IMR-90 (cell line): ENCODE measurements around the gene ADAMTS12.
A peak's percentile ranks its signal among the peaks of the same experiment; 100 is the strongest.

ENCODE experiments used
- MAFK ChIP-seq: IDR thresholded peaks from 2 replicates; pipeline ENCODE4 v1.6.1; 2012; ENCODE audit warnings: low read depth, low read length, improper control_type of control experiment
- MXI1 ChIP-seq: IDR thresholded peaks from 2 replicates; pipeline ENCODE4 v1.6.1; 2012; ENCODE audit warnings: low read depth, mild to moderate bottlenecking, low read length, moderate library complexity, borderline replicate concordance
- POLR2A ChIP-seq: IDR thresholded peaks from 2 replicates; pipeline ENCODE4 v1.6.1; 2012; ENCODE audit warnings: mild to moderate bottlenecking, low read depth, low read length
- RCOR1 ChIP-seq: IDR thresholded peaks from 2 replicates; pipeline ENCODE4 v1.6.1; 2012; ENCODE audit warnings: mild to moderate bottlenecking, low read length, improper control_type of control experiment; ENCODE audit not compliant: insufficient replicate concordance
- TF ChIP-seq, protein P1 (sequence below): conservative IDR thresholded peaks from 2 replicates; pipeline ENCODE4 v1.5.1; 2012; ENCODE audit warnings: mild to moderate bottlenecking, low read depth, low read length, improper control_type of control experiment
- TF ChIP-seq, protein P2 (sequence below): fragments of 150-350 bp; IDR thresholded peaks from 2 replicates; pipeline ENCODE4 v1.6.1; 2016; ENCODE audit warnings: low read depth, mild to moderate bottlenecking, low read length, moderate library complexity, borderline replicate concordance

GRCh38 chr5:33713136-33713765, 178.5 kb downstream of the ADAMTS12 start:
- TF ChIP-seq, protein P1, sequence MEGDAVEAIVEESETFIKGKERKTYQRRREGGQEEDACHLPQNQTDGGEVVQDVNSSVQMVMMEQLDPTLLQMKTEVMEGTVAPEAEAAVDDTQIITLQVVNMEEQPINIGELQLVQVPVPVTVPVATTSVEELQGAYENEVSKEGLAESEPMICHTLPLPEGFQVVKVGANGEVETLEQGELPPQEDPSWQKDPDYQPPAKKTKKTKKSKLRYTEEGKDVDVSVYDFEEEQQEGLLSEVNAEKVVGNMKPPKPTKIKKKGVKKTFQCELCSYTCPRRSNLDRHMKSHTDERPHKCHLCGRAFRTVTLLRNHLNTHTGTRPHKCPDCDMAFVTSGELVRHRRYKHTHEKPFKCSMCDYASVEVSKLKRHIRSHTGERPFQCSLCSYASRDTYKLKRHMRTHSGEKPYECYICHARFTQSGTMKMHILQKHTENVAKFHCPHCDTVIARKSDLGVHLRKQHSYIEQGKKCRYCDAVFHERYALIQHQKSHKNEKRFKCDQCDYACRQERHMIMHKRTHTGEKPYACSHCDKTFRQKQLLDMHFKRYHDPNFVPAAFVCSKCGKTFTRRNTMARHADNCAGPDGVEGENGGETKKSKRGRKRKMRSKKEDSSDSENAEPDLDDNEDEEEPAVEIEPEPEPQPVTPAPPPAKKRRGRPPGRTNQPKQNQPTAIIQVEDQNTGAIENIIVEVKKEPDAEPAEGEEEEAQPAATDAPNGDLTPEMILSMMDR, result no peak
- TF ChIP-seq, protein P2, sequence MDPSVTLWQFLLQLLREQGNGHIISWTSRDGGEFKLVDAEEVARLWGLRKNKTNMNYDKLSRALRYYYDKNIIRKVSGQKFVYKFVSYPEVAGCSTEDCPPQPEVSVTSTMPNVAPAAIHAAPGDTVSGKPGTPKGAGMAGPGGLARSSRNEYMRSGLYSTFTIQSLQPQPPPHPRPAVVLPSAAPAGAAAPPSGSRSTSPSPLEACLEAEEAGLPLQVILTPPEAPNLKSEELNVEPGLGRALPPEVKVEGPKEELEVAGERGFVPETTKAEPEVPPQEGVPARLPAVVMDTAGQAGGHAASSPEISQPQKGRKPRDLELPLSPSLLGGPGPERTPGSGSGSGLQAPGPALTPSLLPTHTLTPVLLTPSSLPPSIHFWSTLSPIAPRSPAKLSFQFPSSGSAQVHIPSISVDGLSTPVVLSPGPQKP, result no peak
- TF ChIP-seq MAFK (peak; percentile 86), RCOR1 (no peak), POLR2A (no peak), MXI1 (no peak)
